ENCODE measurements around the gene SORCS2. TPM values are rescaled to one million over a fixed set of nuclear protein-coding genes. Genes with fewer than 3 reads are reported as not detected.
A peak's percentile ranks its signal among the peaks of the same experiment; 100 is the strongest.

SORCS2 gene
- total and polyA plus RNA-seq, 12 donors: 0.67 to 15.5 (median 1.3) TPM

DNA sequence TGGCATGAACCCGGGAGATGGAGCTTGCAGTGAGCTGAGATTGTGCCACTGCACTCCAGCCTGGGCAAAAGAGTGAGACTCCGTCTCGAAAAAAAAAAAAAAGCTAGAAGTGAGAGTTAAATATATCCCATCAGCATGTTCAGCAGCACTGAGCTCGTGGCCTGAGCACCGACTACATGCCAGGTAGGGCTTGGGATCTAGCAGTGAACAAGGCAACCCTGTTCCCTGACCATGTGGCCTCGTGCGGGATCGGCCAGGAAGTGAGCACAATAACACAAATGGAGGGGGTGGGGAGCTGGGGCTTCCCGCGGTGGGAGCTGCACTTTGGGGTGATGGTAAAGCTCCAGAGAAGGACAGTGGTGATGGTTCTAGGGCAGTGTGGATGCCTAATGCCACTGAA lies 436.1 kb downstream of the SORCS2 start:
- Histone ChIP-seq H3K4me3 (no peak overlapping the region), H3K27me3 (no peaks in the 10 kb centered on the region), H3K9me3 (replicated peaks in 1 of 3) (no peaks in the 10 kb centered on the region), H3K27ac (no peak overlapping the region), H3K4me1 (replicated peaks in 1 of 2) (no peaks in the 10 kb centered on the region), H3K36me3 (replicated peaks in 1 of 2) (no peaks in the 10 kb centered on the region)
- intact Hi-C loops (cut with DNase I): no loop called here
- 61 to 70% (median 66%) methylated on average over 9 to 10 of the region's 10 CpGs for WGBS, 4 donors
- TF ChIP-seq, protein P1, sequence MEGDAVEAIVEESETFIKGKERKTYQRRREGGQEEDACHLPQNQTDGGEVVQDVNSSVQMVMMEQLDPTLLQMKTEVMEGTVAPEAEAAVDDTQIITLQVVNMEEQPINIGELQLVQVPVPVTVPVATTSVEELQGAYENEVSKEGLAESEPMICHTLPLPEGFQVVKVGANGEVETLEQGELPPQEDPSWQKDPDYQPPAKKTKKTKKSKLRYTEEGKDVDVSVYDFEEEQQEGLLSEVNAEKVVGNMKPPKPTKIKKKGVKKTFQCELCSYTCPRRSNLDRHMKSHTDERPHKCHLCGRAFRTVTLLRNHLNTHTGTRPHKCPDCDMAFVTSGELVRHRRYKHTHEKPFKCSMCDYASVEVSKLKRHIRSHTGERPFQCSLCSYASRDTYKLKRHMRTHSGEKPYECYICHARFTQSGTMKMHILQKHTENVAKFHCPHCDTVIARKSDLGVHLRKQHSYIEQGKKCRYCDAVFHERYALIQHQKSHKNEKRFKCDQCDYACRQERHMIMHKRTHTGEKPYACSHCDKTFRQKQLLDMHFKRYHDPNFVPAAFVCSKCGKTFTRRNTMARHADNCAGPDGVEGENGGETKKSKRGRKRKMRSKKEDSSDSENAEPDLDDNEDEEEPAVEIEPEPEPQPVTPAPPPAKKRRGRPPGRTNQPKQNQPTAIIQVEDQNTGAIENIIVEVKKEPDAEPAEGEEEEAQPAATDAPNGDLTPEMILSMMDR (IDR thresholded peaks at IDR 0.05): no peak
- no peak for TF ChIP-seq POLR2A (IDR thresholded peaks at IDR 0.05)
- DNase-seq: no peak

DNA sequence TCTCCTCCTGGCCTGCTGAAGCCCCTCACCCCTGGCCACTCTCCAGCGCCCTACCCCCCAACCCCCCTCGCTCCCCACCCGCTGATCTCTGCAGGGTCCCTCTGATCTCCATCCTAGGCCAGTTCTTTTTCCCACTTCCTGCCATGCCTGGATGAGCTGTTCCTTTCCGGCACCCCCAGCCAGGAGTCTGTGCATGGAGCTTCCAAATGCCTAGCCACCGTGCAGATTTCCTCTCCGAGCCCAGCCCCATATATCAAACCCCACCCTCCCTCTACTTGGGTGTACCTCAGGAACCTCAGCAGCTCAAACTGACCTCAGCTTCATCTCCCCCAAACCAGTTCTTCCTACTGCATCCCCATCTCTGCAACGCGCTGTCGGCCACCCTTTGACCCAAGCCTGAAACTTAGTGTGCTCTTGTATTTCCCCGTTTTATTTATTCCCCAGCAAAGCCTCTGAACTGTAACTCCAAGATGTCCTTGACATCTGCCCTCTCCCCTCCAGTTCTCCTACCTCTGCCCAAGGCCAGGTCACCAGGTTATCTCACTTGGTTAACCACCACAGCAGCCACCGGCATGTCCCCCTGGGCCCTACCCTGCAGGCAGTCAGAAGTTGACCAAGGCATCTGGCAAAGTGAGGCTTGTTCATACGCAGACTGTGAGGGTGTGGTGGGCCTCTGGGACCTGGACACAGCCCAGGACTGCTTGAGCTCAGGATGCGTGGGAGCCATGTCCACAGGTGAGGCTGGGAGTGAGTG lies 437.3 kb downstream of the SORCS2 start:
- Histone ChIP-seq H3K27me3 (no peaks in the 10 kb centered on the region), H3K36me3 (replicated peaks in 1 of 2) (no peaks in the 10 kb centered on the region), H3K4me1 (replicated peaks in 1 of 2) (no peaks in the 10 kb centered on the region), H3K9me3 (replicated peaks in 1 of 3) (no peaks in the 10 kb centered on the region), H3K27ac (no peak overlapping the region), H3K4me3 (no peak overlapping the region)
- intact Hi-C loops (cut with DNase I): no loop called here
- WGBS, 4 donors: 75 to 89% (median 83%) methylated on average over 12 to 13 of the region's 13 CpGs
- TF ChIP-seq POLR2A (IDR thresholded peaks at IDR 0.05): no peak
- TF ChIP-seq, protein P1 (IDR thresholded peaks at IDR 0.05): no peak
- DNase-seq: no peak

DNA sequence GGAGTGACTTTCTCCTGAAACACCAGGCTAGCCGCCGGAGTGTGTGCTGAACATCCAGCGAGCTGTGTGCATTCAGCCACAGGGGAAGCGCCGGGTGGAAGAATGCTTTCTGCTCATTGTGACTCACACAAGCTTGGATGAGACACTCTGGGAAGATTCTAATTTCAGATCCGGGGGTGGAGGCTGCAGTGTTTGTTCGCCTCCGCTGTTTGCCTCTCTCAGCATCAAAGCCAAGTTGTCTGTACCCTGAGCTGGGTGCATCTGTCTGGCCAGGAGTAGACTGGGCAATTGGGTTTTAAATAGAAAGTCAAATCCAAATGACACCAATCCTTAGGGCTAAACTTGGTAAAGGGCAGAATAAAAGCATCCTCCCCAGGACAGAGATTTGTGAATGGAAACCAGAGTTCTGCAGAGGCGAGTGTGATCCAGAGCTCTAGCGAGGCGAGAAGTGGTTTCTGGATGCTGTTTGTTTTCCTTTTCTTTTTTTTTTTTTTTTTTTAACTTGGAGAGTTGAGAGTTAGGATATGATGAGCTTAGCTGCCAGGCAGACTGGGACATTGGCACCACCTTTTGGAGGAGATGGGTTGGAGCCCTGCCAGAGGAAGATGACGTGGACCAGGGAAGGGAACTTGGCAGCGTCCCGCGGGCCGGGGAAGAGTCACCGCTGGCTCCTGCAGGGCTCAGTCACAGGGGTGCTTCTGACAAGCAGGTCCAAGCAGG lies 438.4 kb downstream of the SORCS2 start:
- WGBS, 4 donors: 33 to 47% (median 39%) methylated on average over 15 to 17 of the region's 17 CpGs
- peak overlapping the region in 1 of 5 donors; percentile 52 for H3K27ac ChIP-seq
- peak; percentile 29 to 75 (median 47) for DNase-seq
- no peak overlapping the region for H3K4me3 ChIP-seq
- H3K4me1 ChIP-seq (replicated peaks in 1 of 2): no peaks in the 10 kb centered on the region
- TF ChIP-seq POLR2A (IDR thresholded peaks at IDR 0.05): no peak
- TF ChIP-seq, protein P1 (IDR thresholded peaks at IDR 0.05): no peak
- no peaks in the 10 kb centered on the region for H3K9me3 ChIP-seq (replicated peaks in 1 of 3)
- intact Hi-C loops (cut with DNase I): no loop called here
- H3K36me3 ChIP-seq (replicated peaks in 1 of 2): no peaks in the 10 kb centered on the region
- no peaks in the 10 kb centered on the region for H3K27me3 ChIP-seq

DNA sequence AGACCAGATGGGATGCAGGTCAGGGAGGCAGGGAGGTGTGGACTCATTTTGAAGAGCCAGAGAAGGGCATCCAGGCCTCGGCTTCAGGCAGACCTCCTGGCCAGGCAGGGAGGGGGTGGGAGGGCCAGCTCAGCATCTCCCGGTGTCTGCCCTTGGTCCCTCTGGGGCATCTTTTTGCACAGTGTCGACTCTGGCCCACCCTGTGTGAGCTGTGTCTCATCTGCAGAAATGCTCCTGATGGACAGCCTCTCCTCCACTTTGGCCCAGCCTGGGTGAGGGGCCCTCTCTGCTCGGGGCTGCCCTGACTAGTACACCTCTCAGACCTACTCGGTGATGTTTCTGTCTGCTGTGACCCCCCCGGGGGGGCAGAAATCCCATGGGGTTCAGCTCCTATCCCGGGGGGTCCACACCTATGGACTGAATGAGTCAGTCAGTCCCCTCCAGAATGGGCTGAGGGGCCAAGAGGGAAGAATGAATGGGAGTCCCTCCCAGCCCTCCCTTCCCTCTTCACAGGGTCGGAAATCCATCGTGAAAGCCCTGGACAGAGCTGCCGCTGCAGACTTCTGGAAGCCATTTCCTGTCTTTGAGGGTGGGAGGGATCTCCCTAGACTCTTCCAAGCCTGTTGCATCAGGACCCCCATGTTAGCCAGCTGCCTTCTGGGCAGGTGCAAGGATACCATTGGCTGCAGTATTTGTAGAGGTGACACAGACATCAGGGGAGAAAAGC lies 439.1 kb downstream of the SORCS2 start:
- H3K9me3 ChIP-seq (replicated peaks in 1 of 3): no peaks in the 10 kb centered on the region
- intact Hi-C loops (cut with DNase I): no loop called here
- no peak for DNase-seq
- TF ChIP-seq, protein P1 (IDR thresholded peaks at IDR 0.05): no peak
- TF ChIP-seq POLR2A (IDR thresholded peaks at IDR 0.05): no peak
- H3K27me3 ChIP-seq: no peaks in the 10 kb centered on the region
- no peak overlapping the region for H3K4me3 ChIP-seq
- peak overlapping the region in 1 of 5 donors; percentile 52 for H3K27ac ChIP-seq
- no peaks in the 10 kb centered on the region for H3K36me3 ChIP-seq (replicated peaks in 1 of 2)
- H3K4me1 ChIP-seq (replicated peaks in 1 of 2): no peaks in the 10 kb centered on the region
- 17 to 33% (median 22%) methylated on average over 7 to 10 of the region's 10 CpGs for WGBS, 4 donors
